ENCODE data around the gene SLC37A1.

Gene SLC37A1

GRCh38 chr21:42530167-42530518, 16.5 kb downstream of the SLC37A1 start:
- DNase-seq: peak; percentile 19

- no peak for DNase-seq
Observed at GRCh38 chr21:42531771-42532170, 18.1 kb downstream of the SLC37A1 start.

DNA sequence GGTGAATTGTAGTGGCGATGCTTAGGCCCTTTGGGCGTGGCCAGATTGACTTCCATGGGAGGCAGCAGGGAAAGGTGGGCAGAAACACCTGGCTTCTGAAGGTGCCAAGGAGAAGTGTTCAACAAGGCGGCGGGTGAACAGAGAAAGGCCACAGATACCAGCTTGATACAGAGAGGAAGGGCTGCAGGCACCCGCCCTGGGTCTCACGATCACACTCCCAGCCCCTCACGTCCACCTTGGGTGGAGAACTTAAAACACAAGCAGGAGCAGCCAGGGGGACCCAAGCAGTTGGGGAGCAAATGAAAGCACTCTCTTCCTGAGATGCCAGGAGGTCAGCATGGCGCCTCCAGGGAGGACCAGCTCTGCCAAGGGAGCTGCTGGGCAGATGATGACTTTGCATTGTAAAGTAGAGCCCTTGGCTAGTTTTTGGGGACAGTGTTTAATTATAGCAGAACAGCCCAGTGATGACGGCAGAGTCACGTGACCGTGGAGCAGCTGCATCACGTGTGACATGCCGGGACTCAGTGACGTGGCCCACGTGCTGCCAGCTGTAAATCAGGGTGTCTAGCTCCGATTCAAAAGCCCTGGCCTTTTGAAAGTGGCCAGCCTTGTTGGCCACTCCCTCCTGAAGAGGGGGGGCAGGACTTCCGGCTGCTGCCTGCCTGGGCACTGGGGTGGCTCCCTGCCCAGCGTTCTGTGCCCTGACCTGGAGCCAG, 19.0 kb downstream of the SLC37A1 start:
- DNase-seq: no peak

- DNase-seq: no peak
Observed at GRCh38 chr21:42533306-42533962, 19.8 kb downstream of the SLC37A1 start.

- DNase-seq: no peak
Observed at GRCh38 chr21:42533963-42534355, 20.3 kb downstream of the SLC37A1 start.

GRCh38 chr21:42534421-42535378, 21.0 kb downstream of the SLC37A1 start:
- DNase-seq: no peak

DNA sequence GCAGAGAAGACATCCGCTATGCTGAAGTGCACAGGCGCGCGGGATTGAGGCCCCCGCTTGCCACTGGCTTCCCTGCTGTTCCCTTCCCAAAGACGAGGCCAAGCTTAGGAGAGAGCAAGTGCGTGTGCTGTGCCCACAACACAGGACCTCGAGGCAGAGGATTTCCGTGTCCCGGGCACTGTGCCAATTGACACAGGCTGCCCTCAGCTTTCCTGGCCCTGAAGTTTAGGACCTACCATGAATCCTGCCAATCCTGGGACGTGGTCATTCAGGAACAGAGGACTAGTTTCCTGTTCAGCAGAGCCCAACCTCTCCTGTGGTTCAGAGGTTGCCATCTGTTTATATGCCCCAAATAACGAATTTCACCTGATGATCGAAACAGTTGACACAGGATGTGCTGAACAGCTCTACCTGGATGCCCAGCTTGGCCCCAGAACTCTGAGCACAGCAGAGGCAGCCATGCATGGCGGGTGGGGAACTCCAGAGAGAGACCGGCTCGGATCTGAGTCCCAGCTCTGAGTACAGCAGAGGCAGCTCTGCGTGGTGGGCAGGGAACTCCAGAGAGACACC, 22.0 kb downstream of the SLC37A1 start:
- DNase-seq: no peak

DNA sequence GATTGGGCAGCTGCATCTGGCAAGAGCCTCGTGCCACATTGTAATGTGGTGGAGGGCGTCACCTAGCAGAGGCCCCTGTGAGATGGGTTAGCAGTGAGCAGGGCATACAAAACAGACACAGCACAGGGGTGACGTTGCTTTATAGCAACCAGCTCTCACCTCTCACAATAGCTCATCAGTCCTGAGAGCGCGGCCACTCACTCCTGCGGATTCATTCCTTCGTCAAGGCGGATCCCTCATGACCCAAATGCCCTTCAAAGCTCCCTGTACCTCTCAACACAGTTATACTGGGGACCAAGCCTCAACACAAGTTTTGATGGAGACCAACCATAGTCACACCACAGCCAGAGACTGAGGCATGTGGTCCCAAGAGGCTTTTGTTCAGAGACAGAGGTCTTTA, 22.9 kb downstream of the SLC37A1 start:
- DNase-seq: no peak

DNA sequence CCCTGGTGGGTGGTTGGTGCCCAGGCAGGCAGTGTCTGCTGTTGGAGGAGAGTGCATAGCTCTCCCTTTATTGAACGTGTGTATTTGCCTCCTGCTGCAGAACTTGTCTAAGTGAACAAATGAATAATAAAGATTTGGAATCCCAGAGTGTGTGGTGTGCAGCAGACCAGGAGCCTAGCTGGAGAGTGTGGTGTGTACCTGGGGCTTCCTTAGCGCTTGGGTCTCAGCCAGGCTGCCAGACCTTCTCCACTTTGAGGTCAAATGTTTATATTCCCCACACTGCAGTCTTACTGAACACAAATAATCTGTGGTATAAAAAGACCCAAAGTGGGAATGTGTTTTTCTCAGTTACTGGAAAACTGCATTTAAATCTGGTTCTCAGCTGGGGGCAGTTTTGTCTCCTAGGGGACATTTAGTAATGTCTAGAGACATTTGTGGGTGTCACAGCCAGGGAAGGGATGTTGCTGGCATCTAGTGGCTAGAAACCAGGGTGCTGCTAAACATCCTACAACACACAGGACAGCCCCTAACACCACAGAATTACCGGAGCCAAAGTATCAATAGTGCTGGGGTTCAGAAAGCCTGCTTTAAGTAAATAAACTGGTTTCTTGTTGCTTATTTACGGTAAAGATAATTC, 23.6 kb downstream of the SLC37A1 start:
- DNase-seq: no peak

GRCh38 chr21:42538479-42539275, 25.0 kb downstream of the SLC37A1 start:
- DNase-seq: no peak

DNA sequence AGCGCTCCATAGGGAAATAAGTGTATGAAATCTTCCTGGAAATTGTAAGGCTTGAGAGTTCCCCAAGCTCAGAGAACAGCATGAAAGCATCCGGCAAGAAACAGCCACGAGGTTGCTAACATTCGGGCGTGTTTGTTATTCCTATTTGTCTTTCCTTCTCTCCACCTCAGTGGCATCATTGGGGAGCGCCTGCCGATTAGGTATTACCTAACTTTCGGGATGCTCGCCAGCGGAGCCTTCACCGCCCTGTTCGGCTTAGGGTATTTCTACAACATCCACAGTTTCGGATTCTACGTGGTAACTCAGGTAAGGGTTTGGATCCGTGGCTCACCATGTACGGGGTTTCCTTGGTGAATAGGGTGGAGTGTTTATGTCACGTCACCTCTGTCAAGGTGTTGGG, 25.7 kb downstream of the SLC37A1 start:
- no peak for DNase-seq

DNA sequence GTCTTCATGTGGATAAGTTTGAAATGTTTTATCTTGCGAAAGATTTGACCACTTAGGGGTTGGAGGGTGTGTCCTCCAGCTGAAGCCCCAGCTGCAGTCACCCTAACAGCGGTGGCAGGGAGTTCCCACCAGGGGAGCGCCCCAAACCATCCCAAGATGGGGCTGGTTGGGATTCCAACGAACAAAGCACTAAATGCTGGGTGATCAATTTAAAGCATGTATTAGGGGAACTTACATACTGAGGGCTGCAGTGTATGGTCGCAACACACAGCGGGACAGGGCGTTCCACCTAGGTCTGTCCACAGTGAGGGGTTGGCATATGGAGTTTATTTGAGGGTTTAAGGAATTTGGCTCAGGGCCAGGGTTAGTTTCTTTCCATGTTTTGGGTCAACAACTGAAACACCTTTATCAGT, 26.3 kb downstream of the SLC37A1 start:
- no peak for DNase-seq

DNA sequence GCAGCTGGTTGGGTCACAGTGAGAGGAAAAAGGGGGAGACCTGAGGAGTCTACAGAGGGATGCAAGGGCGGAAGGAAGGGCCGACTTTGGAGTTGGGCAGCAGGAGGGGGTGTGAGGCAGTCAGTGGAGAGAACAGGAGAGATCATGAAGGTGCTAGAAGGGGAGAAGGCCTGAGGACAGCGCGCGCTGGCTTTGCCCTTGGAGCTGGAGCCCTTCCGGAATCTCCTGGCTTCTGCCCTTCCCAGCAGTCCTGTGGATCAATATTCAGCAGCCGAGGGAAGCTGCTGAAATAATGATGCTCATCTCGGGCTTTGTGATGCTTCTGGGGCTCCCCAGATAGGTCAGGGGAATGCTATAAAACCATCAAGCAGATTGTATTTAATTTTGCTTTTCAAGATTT, 26.7 kb downstream of the SLC37A1 start:
- no peak for DNase-seq

DNA sequence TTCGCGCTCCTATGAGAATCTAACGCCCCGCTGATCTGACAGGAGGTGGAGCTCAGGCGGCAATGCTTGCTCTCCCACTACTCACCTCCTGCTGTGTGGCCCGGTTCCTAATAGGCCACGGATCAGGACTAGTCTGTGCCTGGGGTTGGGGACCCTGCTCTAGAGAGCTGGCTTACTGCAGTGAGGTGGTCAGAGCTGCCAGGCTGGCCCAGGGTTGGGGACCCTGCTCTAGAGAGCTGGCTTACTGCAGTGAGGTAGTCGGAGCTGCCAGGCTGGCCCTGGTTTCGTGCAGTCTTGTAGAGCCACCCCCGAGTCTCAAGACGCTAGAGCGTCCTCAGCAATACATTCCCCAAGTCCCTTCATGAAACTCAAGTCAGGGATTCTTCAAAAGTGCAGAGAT, 27.5 kb downstream of the SLC37A1 start:
- DNase-seq: no peak

- no peak for DNase-seq
Observed at GRCh38 chr21:42541618-42542017, 28.0 kb downstream of the SLC37A1 start.

DNA sequence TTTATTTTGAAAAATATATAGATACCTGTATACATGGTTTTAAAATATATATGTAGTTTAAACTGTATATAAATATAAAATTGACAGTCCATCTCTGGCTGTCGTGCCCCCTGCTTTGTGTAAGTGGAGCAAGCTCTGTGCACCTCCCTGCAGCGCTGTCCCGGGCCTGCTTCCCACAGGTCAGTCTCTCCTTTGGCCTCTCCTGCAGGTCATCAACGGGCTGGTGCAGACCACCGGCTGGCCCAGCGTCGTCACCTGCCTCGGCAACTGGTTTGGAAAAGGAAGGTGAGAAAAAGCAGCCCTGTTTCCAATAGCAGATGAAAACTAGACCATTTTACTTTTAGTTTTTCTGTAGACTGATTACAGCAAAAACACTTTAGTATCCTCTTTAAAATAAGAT, 28.5 kb downstream of the SLC37A1 start:
- DNase-seq: no peak

DNA sequence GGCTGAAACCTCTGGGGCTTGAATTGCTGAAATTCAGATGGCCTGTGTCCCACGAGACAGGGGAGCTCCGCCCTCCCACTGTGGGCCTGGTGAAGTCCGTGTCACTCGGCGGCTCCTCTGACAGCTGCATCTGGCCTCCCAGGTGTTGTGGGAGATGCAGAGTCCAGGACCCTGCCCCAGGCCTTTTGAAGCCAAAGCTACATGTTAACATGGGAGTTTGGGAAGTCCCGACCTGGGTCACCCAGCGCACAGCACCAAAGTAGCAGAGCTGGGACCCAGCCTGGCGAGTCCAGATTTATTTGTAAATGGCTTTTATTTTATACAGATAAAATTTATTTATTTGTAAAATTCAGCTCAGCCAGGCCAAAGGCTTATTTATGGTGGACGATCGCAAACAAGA, 28.9 kb downstream of the SLC37A1 start:
- DNase-seq: no peak

GRCh38 chr21:42543106-42543847, 29.6 kb downstream of the SLC37A1 start:
- DNase-seq: no peak

GRCh38 chr21:42544544-42544943, 30.9 kb downstream of the SLC37A1 start:
- no peak for DNase-seq

- no peak for DNase-seq
Observed at GRCh38 chr21:42545317-42545716, 31.7 kb downstream of the SLC37A1 start.

DNA sequence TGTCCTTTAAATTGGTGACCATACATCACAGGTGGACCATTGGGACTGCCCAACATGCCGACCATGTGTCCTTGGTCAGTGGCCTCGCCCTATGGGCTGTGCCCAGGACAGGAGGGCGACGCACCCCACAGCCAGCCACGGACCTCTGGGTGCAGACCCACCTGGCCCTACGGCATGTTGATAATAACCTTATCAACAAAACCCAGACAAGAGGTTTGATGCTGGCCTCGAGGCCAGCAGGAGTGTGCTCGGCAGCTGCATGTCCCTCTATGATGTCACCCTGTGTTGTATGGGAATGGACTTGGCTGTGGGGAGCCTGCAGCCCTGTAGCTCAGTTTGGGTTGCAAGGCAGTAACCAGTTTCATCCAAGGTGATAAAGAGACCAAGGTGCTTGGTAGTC, 32.1 kb downstream of the SLC37A1 start:
- no peak for DNase-seq

Data from kidney glomerular epithelial cell (primary cell).